ENCODE measurements around the gene BUD23. TPM values are rescaled to one million over a fixed set of nuclear protein-coding genes. Genes with fewer than 3 reads are reported as not detected.

BUD23 gene
- total and polyA plus RNA-seq, 9 of the 15 experiments (the other 6 are each of a cell fraction or from before 2014, with no cell fraction given): 79.5 to 270 (median 150) TPM

- peak in 1 of 2 experiments; percentile 54; a peak in 2 of 4 replicates for TF ChIP-seq ZNF639 (CRISPR knock-in tag; conservative IDR thresholded peaks at IDR 0.05 in 1 of 2, IDR thresholded peaks at IDR 0.05 in 1 of 2)
- TF ChIP-seq PHB2 (IDR thresholded peaks at IDR 0.05; ENCODE audit: low read depth): peak; percentile 72; the same call in 1 of the 2 replicates
- TF ChIP-seq ZEB2 (IDR thresholded peaks at IDR 0.05): peak; percentile 91
- TF ChIP-seq ZSCAN32 (CRISPR knock-in tag; IDR thresholded peaks at IDR 0.05): no peak
- TF ChIP-seq ARNT (IDR thresholded peaks at IDR 0.05): peak in 1 of 2 experiments; percentile 35; a peak in 1 of 4 replicates
- TF ChIP-seq SMARCE1 (IDR thresholded peaks at IDR 0.05): peak; percentile 87
- TF ChIP-seq DACH1 (IDR thresholded peaks at IDR 0.05; ENCODE audit: partially characterized antibody): peak; percentile 59
- TF ChIP-seq AFF4 (CRISPR knock-in tag; IDR thresholded peaks at IDR 0.05): 0 out of 2 replicates have a peak, but pooled peaks have one; percentile 10
- TF ChIP-seq JUND (IDR thresholded peaks at IDR 0.05; ENCODE audit: borderline replicate concordance, low read depth, low read length): peak; percentile 85
- TF ChIP-seq JUND (tag; IDR thresholded peaks at IDR 0.05; ENCODE audit: borderline replicate concordance, low read depth, low read length): peak; percentile 91; the same call in 2 of the 3 replicates
- TF ChIP-seq FOXM1 (IDR thresholded peaks at IDR 0.05; ENCODE audit: low read depth): peak; percentile 74
- TF ChIP-seq FOXM1 (CRISPR knock-in tag; IDR thresholded peaks at IDR 0.05; ENCODE audit: low read depth): no peak
- TF ChIP-seq ARID1B (IDR thresholded peaks at IDR 0.05): peak; percentile 96
- TF ChIP-seq ERF (CRISPR knock-in tag; IDR thresholded peaks at IDR 0.05): peak; percentile 54; the same call in 1 of the 2 replicates
- peak; percentile 83 for TF ChIP-seq HDAC2 (IDR thresholded peaks at IDR 0.05)
- no peak for TF ChIP-seq RFX5 (IDR thresholded peaks at IDR 0.05; ENCODE audit: low read depth, low read length)
- TF ChIP-seq TAL1 (IDR thresholded peaks at IDR 0.05): peak; percentile 93
- TF ChIP-seq ATF3 (IDR thresholded peaks at IDR 0.05): peak; percentile 86
- TF ChIP-seq ATF3 (CRISPR knock-in tag; conservative IDR thresholded peaks at IDR 0.05): no peak; the same call in 1 of the 2 replicates
- TF ChIP-seq SREBF1 (IDR thresholded peaks at IDR 0.05; ENCODE audit: borderline replicate concordance, low read depth, low read length): no peak
- peak; percentile 96 for TF ChIP-seq CTBP1 (IDR thresholded peaks at IDR 0.05; ENCODE audit: borderline replicate concordance)
- TF ChIP-seq CBX1 (IDR thresholded peaks at IDR 0.05; ENCODE audit: low read depth): no peak
- TF ChIP-seq SOX6 (IDR thresholded peaks at IDR 0.05): peak; percentile 93
- no peak for TF ChIP-seq YBX1 (IDR thresholded peaks at IDR 0.05)
- 0 out of 2 replicates have a peak, but pooled peaks have one; percentile 45 for TF ChIP-seq HIVEP1 (CRISPR knock-in tag; IDR thresholded peaks at IDR 0.05)
- peak; percentile 83; the same call in 1 of the 2 replicates for TF ChIP-seq NCOA1 (IDR thresholded peaks at IDR 0.05; ENCODE audit: low read depth)
These were observed 32.4 kb downstream of the BUD23 start (continued) for GRCh38 chr7:73715648-73716317.
